ENCODE data around the gene PSME4.

PSME4 gene

GRCh38 chr2:53944542-53944941, 26.3 kb downstream of the PSME4 start:
- no peak for TF ChIP-seq FOXP2 (optimal IDR thresholded peaks at IDR 0.05; ENCODE audit: borderline replicate concordance, extremely low read depth, extremely low read length, insufficient read depth)
- TF ChIP-seq REST (IDR thresholded peaks at IDR 0.05; ENCODE audit: insufficient read depth in 1 of 2, low read depth in 2 of 2, low read length in 2 of 2): no peak
- TF ChIP-seq POLR2AphosphoS5 (IDR thresholded peaks at IDR 0.05; ENCODE audit: low read depth, low read length): no peak
- TF ChIP-seq TAF1 (IDR thresholded peaks at IDR 0.05; ENCODE audit: borderline replicate concordance, insufficient read depth, low read length): no peak
- no peak for TF ChIP-seq SIN3A (IDR thresholded peaks at IDR 0.05; ENCODE audit: borderline replicate concordance, insufficient read depth, low read length)

- TF ChIP-seq REST (IDR thresholded peaks at IDR 0.05; ENCODE audit: insufficient read depth in 1 of 2, low read depth in 2 of 2, low read length in 2 of 2) (no peak), SIN3A (IDR thresholded peaks at IDR 0.05; ENCODE audit: borderline replicate concordance, insufficient read depth, low read length) (no peak), POLR2AphosphoS5 (IDR thresholded peaks at IDR 0.05; ENCODE audit: low read depth, low read length) (no peak), TAF1 (IDR thresholded peaks at IDR 0.05; ENCODE audit: borderline replicate concordance, insufficient read depth, low read length) (no peak), FOXP2 (optimal IDR thresholded peaks at IDR 0.05; ENCODE audit: borderline replicate concordance, extremely low read depth, extremely low read length, insufficient read depth) (no peak)
Measured at GRCh38 chr2:53942280-53942679, 28.5 kb downstream of the PSME4 start.

- TF ChIP-seq TAF1 (IDR thresholded peaks at IDR 0.05; ENCODE audit: borderline replicate concordance, insufficient read depth, low read length) (no peak), POLR2AphosphoS5 (IDR thresholded peaks at IDR 0.05; ENCODE audit: low read depth, low read length) (no peak), FOXP2 (optimal IDR thresholded peaks at IDR 0.05; ENCODE audit: borderline replicate concordance, extremely low read depth, extremely low read length, insufficient read depth) (no peak), REST (IDR thresholded peaks at IDR 0.05; ENCODE audit: insufficient read depth in 1 of 2, low read depth in 2 of 2, low read length in 2 of 2) (no peak), SIN3A (IDR thresholded peaks at IDR 0.05; ENCODE audit: borderline replicate concordance, insufficient read depth, low read length) (no peak)
Measured at GRCh38 chr2:53941749-53942148, 29.0 kb downstream of the PSME4 start.

GRCh38 chr2:53939656-53940055, 31.1 kb downstream of the PSME4 start:
- TF ChIP-seq FOXP2 (optimal IDR thresholded peaks at IDR 0.05; ENCODE audit: borderline replicate concordance, extremely low read depth, extremely low read length, insufficient read depth): no peak
- TF ChIP-seq TAF1 (IDR thresholded peaks at IDR 0.05; ENCODE audit: borderline replicate concordance, insufficient read depth, low read length): no peak
- TF ChIP-seq POLR2AphosphoS5 (IDR thresholded peaks at IDR 0.05; ENCODE audit: low read depth, low read length): no peak
- no peak for TF ChIP-seq REST (IDR thresholded peaks at IDR 0.05; ENCODE audit: insufficient read depth in 1 of 2, low read depth in 2 of 2, low read length in 2 of 2)
- no peak for TF ChIP-seq SIN3A (IDR thresholded peaks at IDR 0.05; ENCODE audit: borderline replicate concordance, insufficient read depth, low read length)

- no peak for TF ChIP-seq SIN3A (IDR thresholded peaks at IDR 0.05; ENCODE audit: borderline replicate concordance, insufficient read depth, low read length)
- TF ChIP-seq TAF1 (IDR thresholded peaks at IDR 0.05; ENCODE audit: borderline replicate concordance, insufficient read depth, low read length): no peak
- no peak for TF ChIP-seq FOXP2 (optimal IDR thresholded peaks at IDR 0.05; ENCODE audit: borderline replicate concordance, extremely low read depth, extremely low read length, insufficient read depth)
- TF ChIP-seq REST (IDR thresholded peaks at IDR 0.05; ENCODE audit: insufficient read depth in 1 of 2, low read depth in 2 of 2, low read length in 2 of 2): no peak
- no peak for TF ChIP-seq POLR2AphosphoS5 (IDR thresholded peaks at IDR 0.05; ENCODE audit: low read depth, low read length)
Measured at GRCh38 chr2:53938904-53939303, 31.9 kb downstream of the PSME4 start.

All from PFSK-1 (cell line).